HFFc6 (cell line): ENCODE data around the gene NCLN. TPM values are rescaled to one million over a fixed set of nuclear protein-coding genes. Genes with fewer than 3 reads are reported as not detected.

ENCODE experiments used
- DNase-seq: peaks from one replicate; pipeline ENCODE4 v3.0.0-alpha.2; 2018
- H3K27ac Mint-ChIP-seq: 2 replicates; pipeline ENCODE4 v1.8.0; 2020; ENCODE audit warnings: mild to moderate bottlenecking, mixed read lengths
- H3K27me3 Mint-ChIP-seq: 2 replicates; pipeline ENCODE4 v1.8.0; 2021; ENCODE audit warnings: mild to moderate bottlenecking, moderate library complexity, mixed read lengths; ENCODE audit not compliant: insufficient read depth
- H3K36me3 Mint-ChIP-seq: 2 replicates; pipeline ENCODE4 v1.8.0; 2021; ENCODE audit warnings: low read depth, mixed read lengths
- H3K4me1 Mint-ChIP-seq: 2 replicates; pipeline ENCODE4 v1.8.0; 2020; ENCODE audit warnings: low read depth, mixed read lengths
- H3K4me3 Mint-ChIP-seq: 2 replicates; pipeline ENCODE4 v1.8.0; 2020; ENCODE audit warnings: mild to moderate bottlenecking, moderate library complexity, mixed read lengths
- H3K9me3 Mint-ChIP-seq: 2 replicates; pipeline ENCODE4 v1.8.0; 2020; ENCODE audit warnings: mild to moderate bottlenecking, mixed read lengths
- CTCF ChIP-seq: fragments of 200-600 bp; sonication (generic); IDR thresholded peaks from 2 replicates; pipeline ENCODE4 v1.5.0; 2021; ENCODE audit warnings: antibody characterized with exemption, mild to moderate bottlenecking
- total RNA-seq, 6 experiments: library from RNA; stranded (reverse); fragmentation: NEBNext Ultra II Directional; extraction: Animal tissue kit (Norgen Biotek cat#: 25700); gene quantifications; 2 replicates in 1 of 6; 3 replicates in 5 of 6; pipeline ENCODE4 v1.2.3, GENCODE V29; 2021

Gene NCLN
- total RNA-seq, 6 experiments from 2014 or later: 98.1 to 130 (median 106) TPM

DNA sequence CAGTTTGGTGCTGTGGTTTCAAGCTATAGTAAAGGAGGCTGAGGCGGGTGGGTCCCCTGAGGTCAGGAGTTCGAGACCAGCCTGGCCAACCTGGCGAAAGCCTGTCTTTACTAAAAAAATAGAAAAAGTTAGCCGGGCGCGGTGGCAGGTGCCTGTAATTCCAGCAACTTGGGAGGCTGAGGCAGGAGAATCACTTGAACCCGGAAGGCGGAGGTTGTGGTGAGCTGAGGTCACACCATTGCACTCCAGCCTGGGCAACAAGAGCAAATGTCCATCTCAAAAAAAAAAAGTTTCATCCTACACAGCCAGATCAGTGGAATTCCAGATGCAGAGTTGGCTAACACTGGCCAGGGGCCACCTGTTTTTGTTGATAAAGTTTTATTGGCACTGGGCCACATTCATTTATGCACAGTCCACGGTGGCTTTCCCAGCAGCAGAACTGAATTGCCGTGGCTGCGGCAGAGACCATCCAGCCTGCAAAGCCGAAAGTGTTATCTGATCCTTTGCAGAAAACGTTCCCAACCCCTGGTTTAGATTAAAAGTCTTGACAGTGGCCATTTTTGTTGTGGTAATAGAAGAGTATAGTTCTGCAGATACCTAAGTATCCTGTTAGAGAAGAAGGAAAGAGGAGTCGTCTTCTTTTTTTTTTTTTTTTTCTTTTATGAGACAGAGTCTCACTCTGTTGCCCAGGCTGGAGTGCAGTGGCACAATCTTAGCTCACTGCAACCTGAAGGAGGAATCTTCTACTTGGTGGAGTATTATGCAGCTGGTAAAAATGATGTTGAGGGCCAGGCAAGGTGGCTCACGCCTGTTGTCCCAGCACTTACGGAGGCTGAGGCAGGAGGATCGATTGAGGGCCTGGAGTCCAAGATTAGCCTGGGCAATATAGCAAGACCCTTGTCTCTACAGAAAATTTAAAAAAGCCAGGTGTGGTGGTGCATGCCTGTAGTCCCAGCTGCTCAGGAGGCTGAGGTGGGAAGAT is 8.7 kb downstream of the NCLN start:
- H3K9me3 Mint-ChIP-seq: no peaks in the 10 kb centered on the region
- no peak for TF ChIP-seq CTCF
- no peak overlapping the region for H3K4me3 Mint-ChIP-seq
- H3K4me1 Mint-ChIP-seq: no peaks in the 10 kb centered on the region
- H3K36me3 Mint-ChIP-seq: 0 out of 2 replicates have a peak, but pooled peaks cover 6% of the 10 kb centered on the region
- DNase-seq: no peak
- H3K27me3 Mint-ChIP-seq: no peaks in the 10 kb centered on the region
- no peak overlapping the region for H3K27ac Mint-ChIP-seq

DNA sequence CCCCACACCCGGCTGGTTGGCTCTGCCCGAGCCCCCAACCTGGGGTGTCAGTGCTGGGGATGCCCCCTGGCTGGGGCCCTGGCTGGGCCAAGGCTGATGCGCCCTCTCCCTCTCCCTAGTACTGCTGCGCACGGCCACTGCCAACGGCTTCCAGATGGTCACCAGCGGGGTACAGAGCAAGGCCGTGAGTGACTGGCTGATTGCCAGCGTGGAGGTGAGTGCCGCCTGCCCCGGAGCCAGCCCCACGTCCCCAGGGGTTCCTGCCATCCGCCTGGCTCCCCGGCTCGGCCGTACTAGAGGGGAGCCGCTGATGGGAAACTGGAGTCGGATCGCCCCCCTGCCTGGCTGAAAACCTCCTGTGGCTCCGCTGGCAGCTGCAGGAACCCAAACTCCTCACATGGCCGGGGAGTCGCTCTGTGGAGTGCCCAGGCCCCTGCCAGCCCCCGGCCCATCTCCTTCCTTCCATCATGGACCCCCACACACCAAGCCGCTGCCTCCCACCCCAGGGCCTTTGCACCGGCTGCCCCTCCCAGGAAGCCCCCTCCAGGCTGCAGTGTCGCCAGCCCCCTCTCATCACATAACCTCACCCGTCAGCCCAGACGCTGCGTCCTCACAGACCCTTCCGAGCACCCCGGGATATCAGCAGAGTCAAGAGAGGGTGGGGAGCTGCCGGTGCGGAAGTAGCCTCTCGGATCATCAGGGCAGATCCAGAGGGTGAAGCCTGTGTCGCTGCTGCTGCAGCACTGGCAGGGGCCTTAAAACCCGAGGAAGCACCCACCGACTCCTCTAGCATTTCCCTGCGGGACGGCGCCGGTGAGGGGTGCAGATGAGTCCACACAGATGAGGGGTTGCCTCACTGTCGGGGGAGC is 10.6 kb downstream of the NCLN start:
- no peaks in the 10 kb centered on the region for H3K9me3 Mint-ChIP-seq
- H3K36me3 Mint-ChIP-seq: 0 out of 2 replicates have a peak, but pooled peaks cover 6% of the 10 kb centered on the region
- no peak for TF ChIP-seq CTCF
- H3K27me3 Mint-ChIP-seq: no peaks in the 10 kb centered on the region; the same call in 1 of the 2 replicates
- H3K27ac Mint-ChIP-seq: no peak overlapping the region
- no peaks in the 10 kb centered on the region for H3K4me1 Mint-ChIP-seq
- no peak overlapping the region for H3K4me3 Mint-ChIP-seq
- DNase-seq: no peak

DNA sequence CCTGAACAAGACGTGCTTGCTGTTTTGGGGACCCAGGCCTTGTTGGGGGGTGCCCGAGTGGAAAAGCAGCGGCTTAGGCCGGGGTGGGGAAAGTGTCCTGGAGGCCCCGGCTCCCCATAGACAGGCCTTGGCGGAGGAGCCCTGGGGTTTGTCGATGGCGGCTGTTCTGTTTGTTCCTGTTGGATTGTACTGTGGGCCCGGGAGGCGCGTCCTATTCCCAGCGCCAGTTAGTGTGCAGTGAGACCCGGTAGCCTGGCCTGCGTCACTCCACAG is 11.1 kb downstream of the NCLN start:
- Mint-ChIP-seq H3K27me3 (no peaks in the 10 kb centered on the region; the same call in 1 of the 2 replicates), H3K9me3 (no peaks in the 10 kb centered on the region), H3K36me3 (0 out of 2 replicates have a peak, but pooled peaks cover 6% of the 10 kb centered on the region), H3K27ac (no peak overlapping the region), H3K4me3 (no peak overlapping the region), H3K4me1 (no peaks in the 10 kb centered on the region)
- no peak for TF ChIP-seq CTCF
- DNase-seq: no peak

DNA sequence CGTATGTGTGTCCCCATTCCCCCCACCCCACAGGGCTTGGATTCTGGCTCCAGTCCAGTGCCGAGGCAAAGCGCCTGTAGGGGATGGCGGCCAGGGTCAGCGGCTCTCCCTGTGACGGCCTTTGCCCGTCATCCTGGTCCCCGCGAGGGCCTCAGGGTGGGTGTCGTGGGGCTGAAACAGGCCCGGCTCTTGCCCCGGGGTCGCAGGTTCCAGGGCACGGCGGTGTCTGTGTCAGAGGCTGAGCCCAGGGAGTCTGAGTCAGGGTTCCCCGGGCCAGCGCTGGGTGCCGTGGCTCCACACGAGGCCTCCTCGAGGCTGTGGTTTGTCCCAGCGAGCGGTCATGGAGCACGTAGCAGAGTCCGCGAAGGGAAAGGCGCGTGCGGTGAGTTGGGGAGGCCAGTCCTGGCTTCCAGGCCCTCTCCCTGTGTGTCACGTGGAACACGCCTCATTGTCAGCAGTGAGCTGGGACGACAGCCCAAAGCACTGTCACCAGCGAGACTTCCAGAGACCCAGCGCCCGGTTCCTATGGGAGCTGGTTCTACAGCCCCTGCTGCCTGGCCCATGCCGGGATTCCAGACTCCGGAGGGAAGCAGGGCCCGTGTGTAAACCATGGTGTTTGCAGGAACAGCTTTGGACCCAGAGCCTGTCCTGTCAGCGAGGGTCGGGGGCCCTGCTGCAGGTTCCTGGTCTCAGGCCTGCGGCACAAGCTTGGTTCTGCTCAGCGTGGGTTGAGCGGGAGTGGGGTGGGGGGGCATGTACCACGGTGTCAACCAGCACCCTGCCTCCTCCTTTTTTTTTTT is 13.4 kb downstream of the NCLN start:
- no peaks in the 10 kb centered on the region; the same call in 1 of the 2 replicates for H3K27me3 Mint-ChIP-seq
- H3K9me3 Mint-ChIP-seq: no peaks in the 10 kb centered on the region
- 0 out of 2 replicates have a peak, but pooled peaks cover 6% of the 10 kb centered on the region for H3K36me3 Mint-ChIP-seq
- H3K4me1 Mint-ChIP-seq: no peaks in the 10 kb centered on the region
- no peak overlapping the region for H3K4me3 Mint-ChIP-seq
- TF ChIP-seq CTCF: no peak
- no peak overlapping the region for H3K27ac Mint-ChIP-seq
- DNase-seq: no peak

DNA sequence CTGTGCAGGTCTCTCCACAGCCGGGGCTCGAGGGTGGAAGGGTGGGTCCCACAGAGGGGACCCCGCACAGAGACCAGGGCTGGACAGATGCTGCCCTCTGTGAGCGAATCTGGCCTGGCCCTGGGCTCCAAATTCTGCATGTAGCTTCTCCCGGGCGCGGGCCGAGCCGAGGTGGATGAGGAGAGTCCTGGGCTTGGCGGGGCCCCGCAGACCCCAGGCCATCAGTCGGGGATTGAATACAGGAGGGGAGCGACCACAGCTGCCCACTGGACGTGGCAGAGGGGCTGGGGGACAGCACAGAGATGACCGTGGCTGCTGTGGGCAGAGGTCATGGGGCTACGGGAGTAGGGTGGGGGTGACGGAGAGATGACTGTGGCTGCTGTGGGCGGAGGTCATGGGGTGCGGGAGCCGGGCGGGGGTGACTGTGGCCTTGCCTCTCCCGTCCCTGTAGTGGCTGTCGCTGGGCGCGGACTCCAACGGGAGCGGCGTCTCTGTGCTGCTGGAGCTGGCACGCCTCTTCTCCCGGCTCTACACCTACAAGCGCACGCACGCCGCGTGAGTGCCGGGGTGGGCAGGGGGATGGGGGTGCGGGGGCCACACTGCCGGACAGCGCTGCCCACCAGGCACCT is 15.5 kb downstream of the NCLN start:
- no peak for DNase-seq
- Mint-ChIP-seq H3K27me3 (peaks cover 2% of the 10 kb centered on the region), H3K36me3 (no peaks in the 10 kb centered on the region), H3K4me1 (no peaks in the 10 kb centered on the region), H3K9me3 (no peaks in the 10 kb centered on the region), H3K4me3 (no peak overlapping the region), H3K27ac (no peak overlapping the region)
- TF ChIP-seq CTCF: no peak
